Mesenchymal stem cell (in vitro differentiated cells and primary cell): Measurements from ENCODE around the gene ADAMTS13.

ENCODE experiments used
- DNase-seq: peaks from one replicate; pipeline ENCODE4 v3.0.0-alpha.2; 2013
- H2AFZ ChIP-seq: one replicate; pipeline ENCODE4 v1.6.1; 2013; ENCODE audit warnings: low read depth, mild to moderate bottlenecking, control low read depth, inconsistent platforms, low read length, moderate library complexity
- H2AK5ac ChIP-seq: 2 replicates; pipeline ENCODE4 v1.6.1; 2013; ENCODE audit warnings: low read length, moderate library complexity, mild to moderate bottlenecking, inconsistent platforms; ENCODE audit not compliant: severe bottlenecking
- H2BK120ac ChIP-seq: one replicate; pipeline ENCODE4 v1.6.1; 2013; ENCODE audit warnings: low read depth, mild to moderate bottlenecking, inconsistent platforms, low read length, moderate library complexity
- H2BK12ac ChIP-seq, 2 experiments: one replicate each; pipeline ENCODE4 v1.6.1; 2013; ENCODE audit warnings: inconsistent platforms in 2 of 2, low read length in 2 of 2, mild to moderate bottlenecking in 2 of 2, moderate library complexity in 2 of 2, control low read depth in 1 of 2
- H2BK15ac ChIP-seq: one replicate; pipeline ENCODE4 v1.6.1; 2013; ENCODE audit warnings: mild to moderate bottlenecking, low read depth, inconsistent platforms; ENCODE audit not compliant: poor library complexity, severe bottlenecking
- H2BK5ac ChIP-seq: 2 replicates; pipeline ENCODE4 v1.6.1; 2013; ENCODE audit warnings: low read depth, mild to moderate bottlenecking, low read length, control low read depth, inconsistent platforms; ENCODE audit not compliant: poor library complexity, severe bottlenecking
- H3K14ac ChIP-seq, 2 experiments: one replicate each; pipeline ENCODE4 v1.6.1; 2013; ENCODE audit warnings: inconsistent platforms in 2 of 2, low read length in 2 of 2, control low read depth in 1 of 2, mild to moderate bottlenecking in 1 of 2, moderate library complexity in 1 of 2
- H3K18ac ChIP-seq, 2 experiments: one replicate each; pipeline ENCODE4 v1.6.1; 2013; ENCODE audit warnings: inconsistent platforms in 2 of 2, low read length in 2 of 2, control low read depth in 1 of 2, low read depth in 1 of 2, mild to moderate bottlenecking in 1 of 2
- H3K23ac ChIP-seq, 2 experiments: one replicate each; pipeline ENCODE4 v1.6.1; 2013; ENCODE audit warnings: inconsistent platforms in 2 of 2, low read length in 2 of 2, mild to moderate bottlenecking in 2 of 2, moderate library complexity in 2 of 2, control low read depth in 1 of 2
- H3K27ac ChIP-seq: 2 replicates; pipeline ENCODE4 v1.5.1; 2013; ENCODE audit warnings: mild to moderate bottlenecking, moderate library complexity, low read length, control low read depth, inconsistent platforms; ENCODE audit not compliant: poor library complexity, severe bottlenecking
- H3K27me3 ChIP-seq, 2 experiments: 2 replicates each; pipeline versions ENCODE4 v1.6.1 to v1.7.0; 2013; ENCODE audit warnings: low read length in 2 of 2, mild to moderate bottlenecking in 2 of 2, moderate library complexity in 2 of 2, control low read depth in 1 of 2, inconsistent platforms in 1 of 2; ENCODE audit not compliant: control insufficient read depth in 1 of 2, insufficient read depth in 1 of 2
- H3K36me3 ChIP-seq, 2 experiments: 2 replicates each; pipeline versions ENCODE4 v1.6.1 to v1.7.0; 2013; ENCODE audit warnings: low read length in 2 of 2, control low read depth in 1 of 2, inconsistent platforms in 1 of 2, low read depth in 1 of 2, mild to moderate bottlenecking in 1 of 2; ENCODE audit not compliant: insufficient read depth in 2 of 2, control insufficient read depth in 1 of 2
- H3K4ac ChIP-seq, 2 experiments: one replicate each; pipeline ENCODE4 v1.6.1; 2013; ENCODE audit warnings: inconsistent platforms in 2 of 2, low read length in 2 of 2, mild to moderate bottlenecking in 2 of 2, moderate library complexity in 2 of 2, control low read depth in 1 of 2, low read depth in 1 of 2
- H3K4me1 ChIP-seq: 2 replicates; pipeline ENCODE4 v1.6.1; 2013; ENCODE audit warnings: low read depth, low read length, control low read depth; ENCODE audit not compliant: control insufficient read depth, insufficient read depth
- H3K4me2 ChIP-seq: 2 replicates; pipeline ENCODE4 v1.6.1; 2013; ENCODE audit warnings: low read length, mild to moderate bottlenecking, inconsistent platforms; ENCODE audit not compliant: poor library complexity, severe bottlenecking
- H3K4me3 ChIP-seq, 2 experiments: 2 replicates each; pipeline versions ENCODE4 v1.5.1 to v1.7.0; 2013; ENCODE audit warnings: low read length in 2 of 2, mild to moderate bottlenecking in 2 of 2, control low read depth in 1 of 2, low read depth in 1 of 2; ENCODE audit not compliant: insufficient read depth in 1 of 2
- H3K79me1 ChIP-seq: replicated peaks from 2 replicates; pipeline ENCODE4 v1.6.1; 2013; ENCODE audit warnings: mild to moderate bottlenecking, control low read depth, low read length, inconsistent platforms; ENCODE audit not compliant: poor library complexity, severe bottlenecking
- H3K9ac ChIP-seq: 2 replicates; pipeline ENCODE4 v1.7.0; 2013; ENCODE audit warnings: mild to moderate bottlenecking, low read length, moderate library complexity
- H3K9me3 ChIP-seq: 2 replicates; pipeline ENCODE4 v1.7.0; 2013; ENCODE audit warnings: mild to moderate bottlenecking, low read length; ENCODE audit not compliant: control insufficient read depth
- H4K8ac ChIP-seq: one replicate; pipeline ENCODE4 v1.6.1; 2013; ENCODE audit warnings: inconsistent platforms, mild to moderate bottlenecking, low read length, moderate library complexity
- H4K91ac ChIP-seq: one replicate; pipeline ENCODE4 v1.6.1; 2013; ENCODE audit warnings: mild to moderate bottlenecking, low read length, inconsistent platforms
- WGBS: methylation state at CpG from one replicate; pipeline ENCODE4 v1.1.7; 2013; ENCODE audit warnings: mixed read lengths; 5-methylcytosine and 5-hydroxymethylcytosine counted together

ADAMTS13 gene

GRCh38 chr9:133476036-133476931 lies 54.1 kb downstream of the ADAMTS13 start:
- Histone ChIP-seq H3K23ac (no peak overlapping the region), H2BK15ac (peak overlapping the region; percentile 36), H3K18ac (no peak overlapping the region), H3K9ac (no peak overlapping the region), H2AK5ac (no peak overlapping the region), H4K91ac (peak overlapping the region; percentile 28), H2BK5ac (no peak overlapping the region), H3K27me3 (no peaks in the 10 kb centered on the region), H3K4me1 (peaks cover 31% of the 10 kb centered on the region), H3K27ac (no peak overlapping the region), H3K4me2 (no peak overlapping the region), H2BK12ac (no peak overlapping the region), H3K4ac (peak overlapping the region in 1 of 2 experiments; percentile 49), H2AFZ (no peak overlapping the region), H2BK120ac (no peak overlapping the region), H4K8ac (peak overlapping the region; percentile 2), H3K9me3 (no peaks in the 10 kb centered on the region), H3K4me3 (peak overlapping the region in 1 of 2 experiments; percentile 7), H3K79me1 (peaks cover 31% of the 10 kb centered on the region), H3K14ac (no peak overlapping the region), H3K36me3 (peaks cover 53 to 57% of the 10 kb centered on the region in 2 experiments)
- 95% methylated on average over 26 of the region's 27 CpGs for WGBS
- peak; percentile 83 for DNase-seq

- Histone ChIP-seq H4K91ac (peak overlapping the region; percentile 55), H3K79me1 (peaks cover 31% of the 10 kb centered on the region), H3K4ac (peak overlapping the region in 1 of 2 experiments; percentile 49), H2AFZ (no peak overlapping the region), H3K9me3 (no peaks in the 10 kb centered on the region), H2AK5ac (no peak overlapping the region), H3K14ac (no peak overlapping the region), H3K27me3 (no peaks in the 10 kb centered on the region), H3K36me3 (peaks cover 46 to 51% of the 10 kb centered on the region in 2 experiments), H3K18ac (no peak overlapping the region), H3K4me2 (no peak overlapping the region), H3K27ac (no peak overlapping the region), H3K4me1 (peaks cover 28% of the 10 kb centered on the region), H3K23ac (no peak overlapping the region), H2BK12ac (no peak overlapping the region), H2BK5ac (no peak overlapping the region), H3K9ac (no peak overlapping the region), H2BK15ac (peak overlapping the region; percentile 36), H4K8ac (peak overlapping the region; percentile 2), H3K4me3 (no peak overlapping the region), H2BK120ac (no peak overlapping the region)
- no peak for DNase-seq
- WGBS: 95% methylated on average over 21 of the region's 21 CpGs
These were observed 54.8 kb downstream of the ADAMTS13 start for GRCh38 chr9:133476941-133477340.

- no peak overlapping the region for H2BK120ac ChIP-seq
These were observed 55.3 kb downstream of the ADAMTS13 start for GRCh38 chr9:133477461-133477860.

More at GRCh38 chr9:133477461-133477860, 55.3 kb downstream of the ADAMTS13 start:
- no peak overlapping the region for H2AK5ac ChIP-seq
- H3K36me3 ChIP-seq: peaks cover 45 to 46% of the 10 kb centered on the region in 2 experiments
- H2BK15ac ChIP-seq: no peak overlapping the region
- H3K9ac ChIP-seq: no peak overlapping the region
- no peak overlapping the region for H3K4ac ChIP-seq
- no peaks in the 10 kb centered on the region for H3K9me3 ChIP-seq
- DNase-seq: no peak
- 90% methylated on average over 3 of the region's 4 CpGs for WGBS
- no peak overlapping the region for H3K27ac ChIP-seq
- H2BK5ac ChIP-seq: no peak overlapping the region
- no peak overlapping the region for H4K91ac ChIP-seq
- H3K27me3 ChIP-seq: no peaks in the 10 kb centered on the region
- no peak overlapping the region for H2AFZ ChIP-seq
- peak overlapping the region in 1 of 2 experiments; percentile 84 for H3K4me3 ChIP-seq
- H3K14ac ChIP-seq: no peak overlapping the region
- H3K79me1 ChIP-seq: peaks cover 31% of the 10 kb centered on the region
- no peak overlapping the region for H3K18ac ChIP-seq
- no peak overlapping the region for H3K4me2 ChIP-seq
- H3K23ac ChIP-seq: no peak overlapping the region
- H2BK12ac ChIP-seq: no peak overlapping the region
- no peak overlapping the region for H4K8ac ChIP-seq
- peaks cover 28% of the 10 kb centered on the region for H3K4me1 ChIP-seq
